ENCODE results near the gene CTU1.

The CTU1 gene

GRCh38 chr19:51131780-51132680, 23.8 kb upstream of the CTU1 start:
- no peak for DNase-seq

GRCh38 chr19:51129716-51130115, 21.5 kb upstream of the CTU1 start:
- no peak for DNase-seq

- no peak for DNase-seq
Observed at GRCh38 chr19:51128227-51128626, 20.0 kb upstream of the CTU1 start.

- no peak for DNase-seq
Observed at GRCh38 chr19:51127755-51128154, 19.5 kb upstream of the CTU1 start.

GRCh38 chr19:51127032-51127431, 18.8 kb upstream of the CTU1 start:
- DNase-seq, result no peak

GRCh38 chr19:51125421-51126075, 17.3 kb upstream of the CTU1 start:
- DNase-seq, result no peak

- DNase-seq, result no peak
Observed at GRCh38 chr19:51124729-51125128, 16.5 kb upstream of the CTU1 start, which contains the start of gene SIGLEC9. SIGLEC9 (plus strand) TSS chr19:51124906; CDS start chr19:51124975, 69 bp downstream.

- DNase-seq, result no peak
Observed at GRCh38 chr19:51124216-51124615, 16.0 kb upstream of the CTU1 start.

GRCh38 chr19:51123802-51124201, 15.6 kb upstream of the CTU1 start:
- no peak for DNase-seq

GRCh38 chr19:51123381-51123800, 15.2 kb upstream of the CTU1 start:
- DNase-seq, result no peak

- DNase-seq, result no peak
Observed at GRCh38 chr19:51122112-51122981, 14.1 kb upstream of the CTU1 start.

GRCh38 chr19:51121257-51121656, 13.0 kb upstream of the CTU1 start:
- no peak for DNase-seq

GRCh38 chr19:51120160-51120559, 12.0 kb upstream of the CTU1 start:
- DNase-seq, result no peak

- DNase-seq, result no peak
Observed at GRCh38 chr19:51119611-51120010, 11.4 kb upstream of the CTU1 start.

- DNase-seq, result no peak
Observed at GRCh38 chr19:51119101-51119500, 10.9 kb upstream of the CTU1 start.

- no peak for DNase-seq
Observed at GRCh38 chr19:51116736-51117286, 8.6 kb upstream of the CTU1 start.

- no peak for DNase-seq
Observed at GRCh38 chr19:51114087-51114729, 6.0 kb upstream of the CTU1 start.

GRCh38 chr19:51111606-51112005, 3.4 kb upstream of the CTU1 start:
- DNase-seq, result no peak

GRCh38 chr19:51110666-51110971, 2.4 kb upstream of the CTU1 start:
- no peak for DNase-seq

- no peak for DNase-seq
Observed at GRCh38 chr19:51108805-51109146, 567 bp upstream of the CTU1 start.

GRCh38 chr19:51107406-51108065, 673 bp downstream of the CTU1 start:
- DNase-seq, result no peak

- no peak for DNase-seq
Observed at GRCh38 chr19:51103926-51104341, 4.3 kb downstream of the CTU1 start.

All from T1000 (cell line).